B cell (primary cell): ENCODE measurements around the gene FAM3B. TPM values are rescaled to one million over a fixed set of nuclear protein-coding genes. Genes with fewer than 3 reads are reported as not detected.

ENCODE experiments used
- ATAC-seq: fragments of 200-7000 bp; cut with Tn5 transposase; one replicate; pipeline ENCODE4 v1.10.0; 2021; ENCODE audit warnings: low read depth, mild to moderate bottlenecking, moderate number of reproducible peaks, moderate library complexity
- CTCF ChIA-PET: fragments of 350-600 bp; sonication (Branson Sonifier 250); formaldehyde crosslinking; loops from one replicate; lab custom pipeline; 2021; ENCODE audit warnings: antibody characterized with exemption, inconsistent platforms; lab: Charles Lee
- POLR2A ChIA-PET: fragments of 350-600 bp; sonication (Branson Sonifier 250); formaldehyde crosslinking; loops from one replicate; lab custom pipeline; 2021; ENCODE audit warnings: antibody characterized with exemption; lab: Charles Lee
- DNase-seq: peaks from one replicate; pipeline ENCODE4 v3.0.0; 2013
- H2AFZ ChIP-seq: 2 replicates; pipeline ENCODE4 v1.6.1; 2012; ENCODE audit warnings: mild to moderate bottlenecking, low read depth, low read length; ENCODE audit not compliant: insufficient read depth, poor library complexity, severe bottlenecking
- H3K27ac ChIP-seq, 2 donors: 1 replicate in 1 of 2; 2 replicates in 1 of 2; pipeline ENCODE4 v1.5.1; 2012 to 2013; ENCODE audit warnings: low read length in 2 of 2, mild to moderate bottlenecking in 2 of 2, moderate library complexity in 1 of 2
- H3K27me3 ChIP-seq, 4 experiments: fragments of 200-600 bp in 1 of 4; sonication (generic) in 1 of 4; replicated peaks in 1 of 4; 1 replicate in 2 of 4; 2 replicates in 2 of 4; pipeline versions ENCODE4 v1.6.1 to v1.7.0; 2013 to 2016; ENCODE audit warnings: low read length in 3 of 4, mild to moderate bottlenecking in 2 of 4, mixed read lengths in 1 of 4, moderate library complexity in 1 of 4; ENCODE audit not compliant: insufficient read depth in 4 of 4, control insufficient read depth in 3 of 4; ENCODE audit errors: control extremely low read depth in 1 of 4
- H3K36me3 ChIP-seq, 2 experiments: replicated peaks in 1 of 2; 1 replicate in 1 of 2; 2 replicates in 1 of 2; pipeline versions ENCODE4 v1.6.1 to v1.7.1; 2013; ENCODE audit warnings: low read length in 1 of 2; ENCODE audit not compliant: insufficient read depth in 2 of 2, control insufficient read depth in 1 of 2; ENCODE audit errors: control extremely low read depth in 1 of 2, extremely low read depth in 1 of 2
- H3K4me1 ChIP-seq, 2 donors: fragments of 200-600 bp in 1 of 2; sonication (generic) in 1 of 2; 1 replicate in 1 of 2; 2 replicates in 1 of 2; pipeline versions ENCODE4 v1.5.1 to v1.6.1; 2013 to 2017; ENCODE audit warnings: low read length in 2 of 2; ENCODE audit not compliant: control insufficient read depth in 2 of 2, insufficient read depth in 2 of 2
- H3K4me2 ChIP-seq: replicated peaks from 2 replicates; pipeline ENCODE3; 2012; ENCODE audit warnings: mild to moderate bottlenecking, low read depth, low read length; ENCODE audit not compliant: poor library complexity, severe bottlenecking
- H3K4me3 ChIP-seq, 5 experiments: fragments of 200-600 bp in 1 of 5; sonication (generic) in 1 of 5; 1 replicate in 3 of 5; 2 replicates in 2 of 5; pipeline versions ENCODE4 v1.5.1 to v1.7.0; 2011 to 2016; ENCODE audit warnings: low read length in 4 of 5, mild to moderate bottlenecking in 4 of 5, low read depth in 2 of 5, control low read depth in 1 of 5, moderate library complexity in 1 of 5; ENCODE audit not compliant: insufficient read depth in 1 of 5; ENCODE audit errors: control extremely low read depth in 1 of 5, extremely low read depth in 1 of 5
- H3K79me2 ChIP-seq: fragments of 200-600 bp; sonication (generic); one replicate; pipeline ENCODE4 v1.6.0; 2016; ENCODE audit warnings: low read length; ENCODE audit not compliant: control insufficient read depth, insufficient read depth
- H3K9ac ChIP-seq: fragments of 200-600 bp; sonication (generic); 2 replicates; pipeline ENCODE4 v1.6.1; 2017; ENCODE audit warnings: mild to moderate bottlenecking, low read length, moderate library complexity
- H3K9me3 ChIP-seq, 3 donors: one replicate each; pipeline versions ENCODE4 v1.6.1 to v1.7.1; 2013; ENCODE audit warnings: low read length in 2 of 3; ENCODE audit not compliant: control insufficient read depth in 2 of 3, insufficient read depth in 1 of 3; ENCODE audit errors: control extremely low read depth in 1 of 3
- H4K20me1 ChIP-seq: 2 replicates; pipeline ENCODE4 v1.6.0; 2012; ENCODE audit warnings: mild to moderate bottlenecking, low read length; ENCODE audit not compliant: insufficient read depth, control insufficient read depth, poor library complexity, severe bottlenecking
- H3K27ac Mint-ChIP-seq: one replicate; pipeline ENCODE4 v1.8.0; 2021; ENCODE audit warnings: mixed read lengths
- H3K27me3 Mint-ChIP-seq: one replicate; pipeline ENCODE4 v1.8.0; 2021; ENCODE audit warnings: mixed read lengths
- H3K4me1 Mint-ChIP-seq: one replicate; pipeline ENCODE4 v1.8.0; 2021; ENCODE audit warnings: mixed read lengths
- H3K4me3 Mint-ChIP-seq: one replicate; pipeline ENCODE4 v1.8.0; 2021; ENCODE audit warnings: mixed read lengths
- H3K9me3 Mint-ChIP-seq: one replicate; pipeline ENCODE4 v1.8.0; 2022; ENCODE audit warnings: mixed read lengths; ENCODE audit not compliant: insufficient read depth
- CTCF ChIP-seq: fragments of 200-600 bp; IDR thresholded peaks from one replicate; pipeline ENCODE4 v1.8.0; 2022; ENCODE audit warnings: antibody characterized with exemption, mild to moderate bottlenecking
- EZH2 ChIP-seq: IDR thresholded peaks from 2 replicates; pipeline ENCODE4 v1.6.1; 2012; ENCODE audit warnings: borderline replicate concordance, low read depth, mild to moderate bottlenecking, moderate library complexity, low read length; ENCODE audit not compliant: insufficient read depth, poor library complexity, severe bottlenecking
- WGBS: methylation state at CpG from one replicate; pipeline ENCODE4 v1.1.5; 2013; ENCODE audit warnings: missing lambda C conversion rate; ENCODE audit not compliant: insufficient coverage; 5-methylcytosine and 5-hydroxymethylcytosine counted together
- intact Hi-C: fragments of 100-400 bp; cut with micrococcal nuclease; formaldehyde crosslinking; loops from one replicate; pipeline ENCODE4 v1.10.0; 2022
- polyA plus RNA-seq: library from polyadenylated mRNA; depleted of rRNA; stranded (reverse); fragments of >200 nt; gene quantifications from 2 replicates; pipeline ENCODE4 v1.2.3, GENCODE V29; 2012
- total RNA-seq, 2 donors: library from RNA; stranded (reverse); fragments of 120-200 nt in 1 of 2; gene quantifications; 1 replicate in 1 of 2; 2 replicates in 1 of 2; pipeline versions ENCODE4 v1.2.3 to v1.2.4, GENCODE V29; 2013 to 2022

The FAM3B gene
- total and polyA plus RNA-seq, 2 donors (not counting 1 experiment from before 2014, with no cell fraction given): 0.09 TPM; not detected in 1

- CTCF ChIA-PET: interaction anchor here (1.1 to 4.7 kb wide), 3 partner anchors 110 to 536 kb away, joined by 4 to 138 read pairs (median 6); no protein-coding TSS in a partner anchor
- Histone ChIP-seq H4K20me1 (no peaks in the 10 kb centered on the region), H3K27ac (no peak overlapping the region), H3K4me1 (peaks cover 0 to 4% of the 10 kb centered on the region in 2 donors), H3K9me3 (no peaks in the 10 kb centered on the region), H3K79me2 (no peaks in the 10 kb centered on the region), H3K27me3 (peaks cover 0 to 2% (median 0%) of the 10 kb centered on the region in 4 experiments), H3K4me3 (no peak overlapping the region), H3K4me2 (no peak overlapping the region), H2AFZ (no peak overlapping the region), H3K36me3 (peaks cover 0 to 7% of the 10 kb centered on the region in 2 experiments), H3K9ac (no peak overlapping the region)
- TF ChIP-seq CTCF (no peak), EZH2 (no peak)
- ATAC-seq (no peak), DNase-seq (no peak)
- Mint-ChIP-seq H3K4me1 (peaks cover 2% of the 10 kb centered on the region), H3K4me3 (no peak overlapping the region), H3K27me3 (peaks cover 7% of the 10 kb centered on the region), H3K27ac (no peak overlapping the region), H3K9me3 (no peaks in the 10 kb centered on the region)
- intact Hi-C loops: loop anchor here (5.0 kb wide), 3 partner anchors 87 to 837 kb away; no protein-coding TSS in a partner anchor
- WGBS: 77% methylated on average over 18 of the region's 18 CpGs
- POLR2A ChIA-PET: no interaction called here
Observed at GRCh38 chr21:41280115-41280919, 36.3 kb upstream of the FAM3B start.

GRCh38 chr21:41282412-41282811, 34.2 kb upstream of the FAM3B start:
- H3K27ac ChIP-seq: no peak overlapping the region
- POLR2A ChIA-PET: interaction anchor here (1.2 kb wide), 1 partner anchor 85 kb away, joined by 3 read pairs; no protein-coding TSS in a partner anchor
- no peak overlapping the region for H3K4me3 ChIP-seq
- H3K4me1 ChIP-seq: peaks cover 0 to 4% of the 10 kb centered on the region in 2 donors
- peaks cover 7% of the 10 kb centered on the region for H3K27me3 Mint-ChIP-seq
- TF ChIP-seq CTCF: no peak
- TF ChIP-seq EZH2: no peak
- CTCF ChIA-PET: interaction anchor here (0.8 to 5.1 kb wide), 38 partner anchors 8 to 835 kb away, joined by 3 to 138 read pairs (median 9); partner anchors contain the start of genes BACE2, MX1 and MX2
- H3K27ac Mint-ChIP-seq: no peak overlapping the region
- WGBS: 29% methylated on average over 1 of the region's 3 CpGs
- H3K4me2 ChIP-seq: no peak overlapping the region
- H3K4me1 Mint-ChIP-seq: peaks cover 2% of the 10 kb centered on the region
- H3K27me3 ChIP-seq: peaks cover 0 to 2% (median 0%) of the 10 kb centered on the region in 4 experiments
- intact Hi-C loops: loop anchor here (5.0 kb wide), 3 partner anchors 85 to 835 kb away; no protein-coding TSS in a partner anchor
- H3K4me3 Mint-ChIP-seq: no peak overlapping the region
- H3K79me2 ChIP-seq: no peaks in the 10 kb centered on the region
- ATAC-seq (no peak), DNase-seq (no peak)
- no peaks in the 10 kb centered on the region for H3K9me3 ChIP-seq
- H3K9me3 Mint-ChIP-seq: no peaks in the 10 kb centered on the region
- no peaks in the 10 kb centered on the region for H3K36me3 ChIP-seq
- no peaks in the 10 kb centered on the region for H4K20me1 ChIP-seq
- no peak overlapping the region for H2AFZ ChIP-seq
- no peak overlapping the region for H3K9ac ChIP-seq
